Measurements from ENCODE around the gene CRISPLD2. TPM values are rescaled to one million over a fixed set of nuclear protein-coding genes. Genes with fewer than 3 reads are reported as not detected.

The CRISPLD2 gene
- total and polyA plus RNA-seq, 9 of the 15 experiments (the other 6 are each of a cell fraction or from before 2014, with no cell fraction given): 0.03 to 0.24 (median 0.04) TPM; not detected in 4

DNA sequence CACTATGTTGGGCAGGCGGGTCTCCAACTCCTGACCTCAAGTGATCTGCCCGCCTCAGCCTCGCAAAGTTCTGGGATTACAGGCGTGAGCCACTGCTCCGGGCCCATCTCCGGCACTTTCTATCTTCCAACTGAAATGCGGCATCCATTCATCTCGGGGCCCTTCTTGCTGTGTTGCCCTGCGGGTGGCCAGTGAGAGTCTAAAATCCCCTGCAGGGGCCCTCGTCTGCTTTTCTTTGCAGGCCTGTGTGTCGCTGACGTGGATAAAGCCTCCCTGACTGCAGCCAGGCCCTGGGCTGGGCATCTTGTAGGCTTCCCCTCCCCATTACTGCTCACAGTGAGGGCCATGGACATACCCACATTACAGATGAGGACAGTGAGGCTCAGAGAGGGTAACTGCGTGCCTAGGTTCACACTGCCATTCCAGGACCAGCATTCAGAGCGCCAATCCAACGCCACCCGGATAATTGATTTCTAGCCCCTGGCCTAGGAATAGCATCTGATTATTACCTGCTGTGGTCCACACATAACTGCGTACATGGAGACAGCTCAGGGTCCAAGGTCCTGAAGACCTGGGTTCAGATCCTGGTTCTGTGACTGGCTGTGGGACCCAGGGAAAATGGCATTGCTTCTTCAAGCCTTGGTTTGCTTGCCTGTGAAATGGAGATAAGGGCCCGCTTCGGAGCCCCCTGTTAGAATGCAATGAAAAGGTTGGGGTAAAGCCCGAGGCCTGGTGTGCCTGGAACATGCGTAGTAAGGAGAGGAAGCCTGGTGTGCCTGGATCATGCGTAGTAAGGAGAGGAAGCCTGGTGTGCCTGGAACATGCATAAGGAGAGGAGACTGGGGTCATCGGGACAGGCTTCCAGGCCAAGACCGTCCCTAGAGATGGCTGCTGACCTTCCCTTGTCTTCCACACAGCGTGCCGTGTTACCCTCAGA is 25.0 kb downstream of the CRISPLD2 start:
- BruUV-seq (replicated peaks): no TSS peak
- Histone ChIP-seq H2AFZ (ENCODE audit: low read depth, low read length) (no peak overlapping the region), H3K27ac (ENCODE audit: extremely low read depth, low read depth, low read length) (no peak overlapping the region), H3K9me3 (replicated peaks; ENCODE audit: control insufficient read depth, insufficient read depth, low read depth, low read length) (no peaks in the 10 kb centered on the region), H3K9me1 (ENCODE audit: control insufficient read depth, insufficient read depth, low read length) (no peaks in the 10 kb centered on the region), H3K4me3 (no peak overlapping the region), H3K4me2 (ENCODE audit: insufficient read depth, low read length) (no peak overlapping the region), H3K79me2 (ENCODE audit: control insufficient read depth, insufficient read depth, low read length) (no peaks in the 10 kb centered on the region), H3K36me3 (ENCODE audit: control insufficient read depth, insufficient read depth, low read length) (no peaks in the 10 kb centered on the region), H4K20me1 (replicated peaks; ENCODE audit: control insufficient read depth, insufficient read depth, low read length) (peaks cover 39% of the 10 kb centered on the region), H3K4me1 (replicated peaks in 1 of 2; ENCODE audit: control insufficient read depth in 2 of 2, insufficient read depth in 2 of 2, low read length in 2 of 2) (peaks cover 0 to 13% of the 10 kb centered on the region in 2 experiments; a peak in 1 of 5 replicates), H3K27me3 (ENCODE audit: control insufficient read depth in 2 of 2, insufficient read depth in 2 of 2, low read length in 2 of 2) (peaks cover 83 to 96% of the 10 kb centered on the region in 2 experiments), H3K9ac (ENCODE audit: insufficient read depth in 1 of 2, low read depth in 2 of 2, low read length in 2 of 2) (no peak overlapping the region)
- DNase-seq (ENCODE audit: extremely low read depth in 1 of 4, low spot score in 3 of 4) (no peak), FAIRE-seq (no peak), ATAC-seq (no peak)
- intact Hi-C loops (cut with micrococcal nuclease) (no loop called here), in situ Hi-C loops (cut with MboI) (no loop called here)
- 26% methylated on average over 25 of the region's 26 CpGs for WGBS (ENCODE audit: insufficient coverage, low coverage, missing lambda C conversion rate)
- POLR2A ChIA-PET: no interaction called here
- CTCF ChIA-PET (ENCODE audit: low intra/inter-chr PET ratio): interaction anchor here (0.6 kb wide), 1 partner anchor 111 kb away, joined by 3 read pairs; no protein-coding TSS in a partner anchor
- peak; percentile 52 to 55 for TF ChIP-seq NRF1 (conservative IDR thresholded peaks at IDR 0.05 in 1 of 2, IDR thresholded peaks at IDR 0.05 in 1 of 2)
- no peak for TF ChIP-seq CGGBP1 (CRISPR knock-in tag; IDR thresholded peaks at IDR 0.05)

DNA sequence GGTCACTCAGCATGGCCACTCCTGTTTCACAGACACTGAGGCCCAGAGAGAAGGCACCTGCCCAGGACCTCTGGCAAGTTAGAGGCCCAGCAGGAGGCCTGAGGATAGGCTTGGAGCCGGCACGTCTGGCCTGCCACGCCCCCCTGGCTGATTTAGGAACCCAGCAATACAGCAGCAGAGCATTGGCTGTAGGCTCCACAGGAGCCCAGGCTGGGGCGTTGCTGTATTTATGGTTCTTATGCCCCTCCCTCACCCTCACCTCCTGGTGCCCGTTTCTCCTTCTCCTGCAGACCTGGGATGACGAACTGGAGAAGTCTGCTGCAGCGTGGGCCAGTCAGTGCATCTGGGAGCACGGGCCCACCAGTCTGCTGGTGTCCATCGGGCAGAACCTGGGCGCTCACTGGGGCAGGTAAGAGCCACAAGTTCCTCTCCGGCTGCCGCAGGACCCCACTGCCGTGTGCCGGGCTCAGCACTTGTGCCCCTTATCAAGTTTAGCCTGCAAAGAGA is 25.8 kb downstream of the CRISPLD2 start:
- no peak overlapping the region for H2AFZ ChIP-seq (ENCODE audit: low read depth, low read length)
- no peaks in the 10 kb centered on the region for H3K79me2 ChIP-seq (ENCODE audit: control insufficient read depth, insufficient read depth, low read length)
- intact Hi-C loops (cut with micrococcal nuclease): no loop called here
- H3K36me3 ChIP-seq (ENCODE audit: control insufficient read depth, insufficient read depth, low read length): no peaks in the 10 kb centered on the region
- no peak overlapping the region for H3K9ac ChIP-seq (ENCODE audit: insufficient read depth in 1 of 2, low read depth in 2 of 2, low read length in 2 of 2)
- H3K4me2 ChIP-seq (ENCODE audit: insufficient read depth, low read length): no peak overlapping the region
- no peak overlapping the region for H3K4me3 ChIP-seq
- in situ Hi-C loops (cut with MboI): no loop called here
- FAIRE-seq: no peak
- ChIA-PET CTCF (ENCODE audit: low intra/inter-chr PET ratio) (interaction anchor here (0.6 kb wide), 1 partner anchor 111 kb away, joined by 3 read pairs; no protein-coding TSS in a partner anchor), POLR2A (no interaction called here)
- H4K20me1 ChIP-seq (replicated peaks; ENCODE audit: control insufficient read depth, insufficient read depth, low read length): peaks cover 34% of the 10 kb centered on the region
- H3K27me3 ChIP-seq (ENCODE audit: control insufficient read depth in 2 of 2, insufficient read depth in 2 of 2, low read length in 2 of 2): peaks cover 81 to 94% of the 10 kb centered on the region in 2 experiments
- H3K9me1 ChIP-seq (ENCODE audit: control insufficient read depth, insufficient read depth, low read length): no peaks in the 10 kb centered on the region
- TF ChIP-seq KLF13 (tag; IDR thresholded peaks at IDR 0.05; ENCODE audit: borderline replicate concordance, low read depth): peak; percentile 40; the same call in 1 of the 2 replicates
- TF ChIP-seq MTA2 (IDR thresholded peaks at IDR 0.05; ENCODE audit: low read depth): no peak
- peak in 1 of 2 experiments; percentile 28; a peak in 1 of 4 replicates for TF ChIP-seq NRF1 (conservative IDR thresholded peaks at IDR 0.05 in 1 of 2, IDR thresholded peaks at IDR 0.05 in 1 of 2)
- no peaks in the 10 kb centered on the region for H3K9me3 ChIP-seq (replicated peaks; ENCODE audit: control insufficient read depth, insufficient read depth, low read depth, low read length)
- peak in 1 of 4 experiments; percentile 23 for DNase-seq (ENCODE audit: extremely low read depth in 1 of 4, low spot score in 3 of 4)
- no peak overlapping the region for H3K27ac ChIP-seq (ENCODE audit: extremely low read depth, low read depth, low read length)
- ATAC-seq: peak; percentile 63
- BruUV-seq (replicated peaks): no TSS peak
- WGBS (ENCODE audit: insufficient coverage, low coverage, missing lambda C conversion rate): 10% methylated on average over 14 of the region's 14 CpGs
- H3K4me1 ChIP-seq (replicated peaks in 1 of 2; ENCODE audit: control insufficient read depth in 2 of 2, insufficient read depth in 2 of 2, low read length in 2 of 2): peaks cover 0 to 13% of the 10 kb centered on the region in 2 experiments; a peak in 1 of 5 replicates
